HG02840 (cell line): Measurements from ENCODE around the gene TRMT13.
"Not testable (repeated sequence)": the region's sequence is repeated elsewhere in the genome, so short reads cannot be mapped to it uniquely, and the experiment has no call there.

Experiments used
- ATAC-seq: cut with Tn5 transposase; IDR thresholded peaks from one replicate; pipeline ENCODE4 v1.9.1; 2021; ENCODE audit warnings: mild to moderate bottlenecking, moderate library complexity, moderate number of reproducible peaks; ENCODE audit not compliant: unreplicated experiment, low FRiP score

The TRMT13 gene

GRCh38 chr1:100152271-100152670 lies 19.3 kb downstream of the TRMT13 start:
- no peak for ATAC-seq

- no peak for ATAC-seq
Measured at GRCh38 chr1:100162881-100163280, 29.9 kb downstream of the TRMT13 start.

- no peak for ATAC-seq
Measured at GRCh38 chr1:100164216-100164615, 31.3 kb downstream of the TRMT13 start.

- no peak for ATAC-seq
Measured at GRCh38 chr1:100164702-100165101, 31.7 kb downstream of the TRMT13 start.

- no peak for ATAC-seq
Measured at GRCh38 chr1:100168051-100168450, 35.1 kb downstream of the TRMT13 start.

- no peak for ATAC-seq
Measured at GRCh38 chr1:100177295-100178041, 44.5 kb downstream of the TRMT13 start.

- ATAC-seq: no peak
Measured at GRCh38 chr1:100178091-100178490, 45.1 kb downstream of the TRMT13 start, which contains the start of gene LRRC39. Gene LRRC39 (minus strand): TSS chr1:100178256. CDS start chr1:100168516, 9,740 bp downstream.

GRCh38 chr1:100183370-100183769 lies 50.4 kb downstream of the TRMT13 start:
- ATAC-seq: no peak

- no peak for ATAC-seq
Measured at GRCh38 chr1:100184536-100184935, 51.6 kb downstream of the TRMT13 start.

- ATAC-seq: no peak
Measured at GRCh38 chr1:100187912-100188311, 54.9 kb downstream of the TRMT13 start.

- ATAC-seq: no peak
Measured at GRCh38 chr1:100188617-100189016, 55.7 kb downstream of the TRMT13 start.

GRCh38 chr1:100198596-100198995 lies 65.6 kb downstream of the TRMT13 start:
- no peak for ATAC-seq

GRCh38 chr1:100200060-100200459 lies 67.1 kb downstream of the TRMT13 start:
- ATAC-seq: not testable (repeated sequence)
